GM12891 (cell line): ENCODE data around the gene PCSK5.

ENCODE experiments used
- PAX5 ChIP-seq: IDR thresholded peaks from 2 replicates; pipeline ENCODE4 v1.6.1; 2011; ENCODE audit warnings: low read length, moderate library complexity, mild to moderate bottlenecking; ENCODE audit not compliant: insufficient read depth, severe bottlenecking
- POLR2A ChIP-seq: IDR thresholded peaks from 2 replicates; pipeline ENCODE4 v1.6.1; 2011; ENCODE audit warnings: low read depth, low read length, control low read depth
- POLR2AphosphoS5 ChIP-seq: IDR thresholded peaks from 2 replicates; pipeline ENCODE4 v1.6.1; 2011; ENCODE audit warnings: low read depth, low read length, control low read depth
- SPI1 ChIP-seq: IDR thresholded peaks from 2 replicates; pipeline ENCODE4 v1.6.1; 2011; ENCODE audit warnings: low read depth, low read length, control low read depth
- TAF1 ChIP-seq: IDR thresholded peaks from 2 replicates; pipeline ENCODE4 v1.6.1; 2011; ENCODE audit warnings: low read depth, low read length, control low read depth

- TF ChIP-seq TAF1 = no peak
- TF ChIP-seq POLR2A = no peak
- no peak for TF ChIP-seq POLR2AphosphoS5
- TF ChIP-seq PAX5 = no peak
- no peak for TF ChIP-seq SPI1
Observed at GRCh38 chr9:76198336-76198735, 307.9 kb downstream of the PCSK5 start.
